HG03439 (cell line): ENCODE data around the gene CCDC83.

Experiments used
- ATAC-seq: cut with Tn5 transposase; IDR thresholded peaks from one replicate; pipeline ENCODE4 v1.9.1; 2021; ENCODE audit warnings: mild to moderate bottlenecking, moderate library complexity; ENCODE audit not compliant: unreplicated experiment

The CCDC83 gene

DNA sequence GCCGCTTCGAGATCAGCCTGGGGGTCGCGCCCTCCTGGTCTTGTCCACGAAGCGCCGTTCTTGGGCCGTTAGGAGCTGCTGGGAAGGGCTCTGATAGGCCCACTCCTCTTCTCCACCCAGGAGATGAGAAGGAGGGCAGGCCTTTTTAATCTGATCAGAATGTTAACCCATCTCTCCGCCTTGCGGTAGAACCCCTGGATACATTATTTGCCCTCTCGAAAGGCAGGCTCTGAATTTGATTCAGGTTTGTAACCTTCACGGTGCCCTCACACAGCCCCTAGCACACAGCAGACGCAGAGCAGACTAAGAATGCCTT is at the start of gene CCDC83:
TSS of gene CCDC83 (plus strand) at position 43 of the 316 bp plus-strand sequence. CDS start 9,741 bp downstream, outside the sequence.
- ATAC-seq, result no peak

DNA sequence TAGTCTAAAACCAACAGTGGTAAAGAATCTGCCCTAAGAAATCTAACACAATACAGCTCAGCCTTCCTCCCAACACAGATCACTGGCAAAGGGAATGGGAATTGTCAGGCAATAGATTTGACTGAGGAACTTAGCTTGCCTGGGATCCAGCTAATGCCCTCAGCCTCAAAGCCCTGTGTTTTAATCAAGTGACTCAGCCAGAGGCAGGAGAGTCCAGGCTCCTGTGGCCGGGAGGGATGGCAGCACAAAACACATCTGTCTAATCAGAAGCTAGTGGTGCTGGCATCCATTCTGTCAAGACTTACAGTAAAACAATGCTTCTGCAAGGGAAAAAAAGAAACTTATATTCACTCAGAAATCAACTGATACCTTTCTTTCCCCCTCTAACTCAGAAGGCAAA is 49.8 kb upstream of the CCDC83 start:
- ATAC-seq, result no peak

DNA sequence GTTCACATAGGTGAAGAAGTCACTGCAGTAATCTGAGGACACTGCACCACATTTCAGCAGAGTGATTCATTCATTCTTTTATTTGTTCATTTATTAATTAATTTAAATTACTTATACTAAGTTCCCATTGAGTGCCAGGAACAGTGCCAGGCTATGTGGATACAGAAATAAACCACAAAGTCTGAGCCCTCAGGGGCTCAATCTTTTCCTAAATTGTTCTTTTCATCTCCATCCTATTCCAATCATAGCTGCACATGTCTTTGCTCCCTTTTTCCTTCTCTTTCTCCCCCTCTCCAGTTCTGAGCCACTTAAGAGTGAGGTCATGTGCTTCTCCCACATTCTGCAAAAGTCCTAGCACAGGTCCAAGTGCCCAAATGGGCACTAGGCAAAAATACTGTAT is 49.2 kb upstream of the CCDC83 start:
- ATAC-seq, result no peak

DNA sequence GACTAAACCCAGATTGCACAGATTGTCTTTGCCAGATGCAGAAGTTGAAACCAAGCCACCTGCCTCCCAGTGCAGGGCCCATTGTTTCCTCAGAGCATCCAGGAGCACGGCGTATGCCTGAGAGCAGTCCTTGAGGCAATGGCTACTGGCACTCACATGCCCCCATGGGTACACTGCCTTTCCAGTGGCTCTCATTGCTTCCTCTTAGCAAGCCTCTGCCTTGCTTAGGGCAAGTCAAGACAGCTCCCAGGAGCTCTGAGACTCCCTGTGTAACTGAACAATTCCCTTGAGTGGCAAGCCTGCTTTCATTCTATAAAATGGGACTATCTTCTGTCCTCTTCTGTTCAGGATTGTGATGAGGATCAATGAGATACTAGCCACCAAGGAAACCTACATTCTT is 48.3 kb upstream of the CCDC83 start:
- ATAC-seq, result no peak

DNA sequence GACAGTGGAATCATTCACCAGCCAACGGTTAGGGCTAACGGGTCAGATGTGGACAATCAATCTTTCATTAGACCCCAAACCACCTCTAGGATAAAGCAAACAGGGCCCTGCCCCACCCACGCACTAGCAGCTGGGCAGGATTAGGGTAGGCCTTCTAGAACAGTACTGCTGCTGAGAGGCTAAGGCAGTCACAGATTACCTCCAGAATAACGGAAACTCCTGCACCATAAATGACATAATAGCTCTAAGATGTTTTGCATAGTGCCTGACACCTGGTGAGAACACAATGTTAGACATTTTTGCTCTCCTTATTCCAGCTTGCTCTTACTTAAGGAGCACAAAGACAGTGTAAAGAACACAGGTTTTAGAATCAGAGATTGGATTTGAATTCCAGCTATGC is 46.0 kb upstream of the CCDC83 start:
- peak; percentile 70 for ATAC-seq

DNA sequence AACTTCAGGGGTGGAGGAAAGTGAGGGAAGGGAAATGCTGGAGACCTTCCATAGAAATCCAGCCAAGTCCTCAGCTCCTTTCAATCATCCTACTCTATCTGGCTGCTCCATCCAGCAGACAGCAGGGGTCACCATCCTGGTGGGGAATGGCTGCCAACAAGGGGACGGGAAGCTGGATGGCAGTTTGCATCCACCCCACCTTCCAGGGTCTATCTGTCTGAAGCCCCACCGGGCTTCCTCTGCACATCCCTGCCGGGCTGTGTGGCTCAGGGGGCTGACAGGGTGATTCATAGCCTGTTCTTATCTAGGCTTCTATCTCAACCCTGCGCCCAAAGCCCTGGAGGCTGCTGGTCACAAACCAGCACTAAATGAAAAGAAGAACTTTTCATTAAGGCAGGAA is 45.3 kb upstream of the CCDC83 start:
- ATAC-seq, result no peak

DNA sequence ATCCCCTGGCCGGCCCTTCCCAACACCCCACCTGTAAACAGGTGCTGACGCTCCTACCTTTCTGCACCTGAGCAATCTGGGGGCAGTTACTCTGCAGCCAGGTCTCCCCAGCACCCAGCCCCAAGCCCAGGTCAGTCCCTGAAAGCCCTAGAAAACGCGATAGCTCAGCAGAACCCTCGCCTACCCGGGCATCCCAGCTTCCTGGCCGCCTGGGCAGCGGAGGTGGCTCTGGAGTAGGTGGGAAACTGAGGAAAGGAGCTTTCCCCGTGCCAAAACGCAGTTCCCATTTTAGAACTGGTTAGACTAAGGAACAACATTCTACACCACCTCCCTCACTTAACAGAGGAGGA is 44.7 kb upstream of the CCDC83 start:
- no peak for ATAC-seq

DNA sequence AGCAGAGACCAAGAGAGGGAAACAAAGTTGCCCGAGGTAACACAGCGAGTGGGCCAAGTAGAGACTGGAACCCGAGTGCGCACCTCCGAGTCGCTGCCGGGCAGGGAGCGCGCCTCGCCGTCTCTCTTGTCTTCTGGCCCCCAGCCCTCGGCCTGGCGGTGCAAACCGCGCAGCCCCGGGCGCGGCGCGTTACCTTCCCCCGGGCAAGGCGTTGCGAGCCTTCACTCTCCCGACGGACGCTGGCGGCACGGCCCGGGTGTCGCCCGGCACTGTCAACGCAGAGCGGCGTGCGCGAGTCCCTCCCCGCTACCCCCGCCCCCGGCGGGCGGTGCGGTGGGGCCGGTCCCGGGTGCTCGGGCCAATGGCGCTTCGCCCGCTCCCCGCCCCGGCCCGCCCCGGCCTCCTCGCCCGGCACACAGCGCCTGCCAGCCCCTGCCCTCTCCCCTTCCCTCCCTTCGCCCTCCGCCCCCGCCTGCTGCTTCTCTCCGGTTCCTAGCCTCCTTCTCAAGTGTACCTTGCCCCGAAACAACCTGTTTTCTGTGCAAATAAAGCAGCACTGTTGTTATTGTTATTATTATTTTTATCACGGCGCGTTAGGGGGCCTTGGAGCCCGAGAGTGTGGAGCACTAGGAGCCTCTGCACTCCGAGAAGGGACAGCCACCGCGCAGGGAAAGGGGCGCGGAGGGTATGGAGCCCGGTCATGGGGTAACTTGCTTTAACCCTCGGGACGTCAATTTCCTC is 44.1 kb upstream of the CCDC83 start, which contains the start of gene SYTL2:
TSS of gene SYTL2 (minus strand) at position 271 of the 741 bp plus-strand sequence. CDS start 53,416 bp downstream, outside the sequence.
- peak; percentile 81 for ATAC-seq

DNA sequence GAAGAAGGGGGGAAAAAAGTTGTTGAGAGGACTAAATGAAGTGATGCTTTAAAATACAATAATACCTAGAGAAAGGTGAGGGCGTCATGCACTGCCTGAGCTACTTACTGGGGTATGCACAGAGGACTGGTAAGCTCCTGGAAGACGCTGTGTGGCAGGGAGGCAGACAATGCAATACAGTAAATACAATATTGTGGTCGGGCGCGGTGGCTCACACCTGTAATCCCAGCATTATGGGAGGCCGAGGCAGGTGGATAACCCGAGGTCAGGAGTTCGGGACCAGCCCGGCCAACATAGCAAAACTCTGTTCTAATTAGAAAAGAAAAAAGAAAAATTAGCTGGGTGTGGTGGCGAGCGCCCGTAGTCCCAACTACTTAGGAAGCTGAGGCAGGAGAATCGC is 43.6 kb upstream of the CCDC83 start:
- no peak for ATAC-seq

DNA sequence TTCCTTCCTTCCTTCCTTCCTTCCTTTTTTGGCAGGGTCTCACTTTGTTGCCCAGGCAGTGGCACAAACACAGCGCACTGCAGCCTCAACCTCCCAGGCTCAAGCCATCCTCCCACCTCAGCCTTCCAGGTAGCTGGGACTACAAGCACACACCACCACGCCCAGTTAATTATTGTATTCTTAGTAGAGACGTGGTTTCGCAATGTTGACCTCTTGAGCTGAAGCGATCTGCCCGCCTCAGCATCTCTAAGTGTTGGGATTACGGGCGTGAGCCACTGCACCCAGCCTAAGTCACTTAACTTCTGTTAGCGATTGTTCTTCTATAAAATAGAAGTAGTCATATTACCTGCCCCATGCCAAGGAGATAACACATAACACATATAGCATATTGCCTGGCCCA is 41.5 kb upstream of the CCDC83 start:
- no peak for ATAC-seq

DNA sequence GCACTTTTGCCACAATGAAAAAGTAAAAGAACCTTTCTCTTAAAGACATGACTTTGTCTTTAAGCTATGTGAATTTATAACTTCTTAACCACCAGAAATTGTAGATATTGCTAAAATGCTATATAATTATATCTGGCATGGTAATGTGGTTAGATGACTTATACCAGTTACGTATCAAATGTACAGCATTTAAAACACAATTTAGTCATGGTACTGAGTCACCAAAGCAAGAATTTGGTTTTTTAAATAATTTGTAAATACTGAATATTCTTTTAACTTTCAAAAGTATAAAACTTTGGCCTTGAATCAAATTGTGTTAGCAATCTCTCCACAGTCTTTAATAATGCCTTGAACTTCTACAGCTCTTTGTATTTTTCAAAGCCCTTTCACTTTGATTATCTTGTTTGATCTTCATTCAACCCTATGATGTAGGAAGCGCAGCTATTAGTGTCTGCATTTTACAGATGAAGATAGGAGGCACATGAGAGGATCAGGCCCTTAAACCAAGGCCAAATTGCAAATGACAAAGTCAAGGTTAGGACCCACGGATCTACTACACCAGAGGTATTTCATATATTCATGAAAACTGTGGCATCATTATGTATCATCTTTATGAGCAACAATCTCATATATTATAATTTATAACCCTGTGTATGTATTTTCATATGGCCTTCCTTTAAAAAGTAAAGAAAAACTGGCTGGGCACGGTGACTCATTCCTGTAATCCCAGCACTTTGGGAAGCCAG is 39.8 kb upstream of the CCDC83 start:
- no peak for ATAC-seq

DNA sequence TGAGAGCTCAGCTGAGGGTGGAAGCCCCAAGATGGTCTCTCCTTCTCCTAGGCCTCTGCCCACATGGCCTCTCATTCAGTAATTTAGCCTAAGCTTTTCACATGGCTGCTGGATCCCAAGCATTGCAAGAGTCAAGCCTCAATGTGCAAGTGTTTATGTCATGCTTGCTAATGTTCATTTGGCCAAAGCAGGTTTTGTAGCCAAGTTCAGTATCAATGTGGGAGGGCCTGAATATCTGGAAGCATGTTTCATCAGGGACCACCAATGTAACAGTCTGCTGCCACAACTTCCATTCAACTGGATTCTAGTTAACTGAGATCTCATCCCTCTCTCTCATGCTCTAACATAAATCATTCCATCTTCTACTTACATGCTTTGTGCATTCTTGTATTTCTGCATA is 35.7 kb upstream of the CCDC83 start:
- no peak for ATAC-seq

DNA sequence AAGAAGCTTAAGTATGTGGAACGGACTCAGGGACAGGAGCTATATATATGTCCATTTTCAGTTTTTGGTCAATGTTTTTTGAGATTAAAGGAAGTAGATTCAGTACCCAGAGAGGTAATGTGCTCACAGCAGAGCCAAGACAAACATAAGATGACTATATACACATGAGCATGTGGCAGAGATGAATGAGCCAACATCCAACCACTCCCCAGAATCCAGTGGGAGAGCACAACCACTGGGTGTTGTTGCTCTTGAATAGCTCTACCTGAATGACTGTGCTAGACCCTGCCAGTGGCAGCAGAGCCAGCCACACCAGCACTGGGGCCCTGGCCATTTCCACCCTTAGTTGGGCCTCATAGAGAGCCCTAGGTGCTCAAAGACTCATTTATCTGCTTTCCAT is 33.5 kb upstream of the CCDC83 start:
- no peak for ATAC-seq

DNA sequence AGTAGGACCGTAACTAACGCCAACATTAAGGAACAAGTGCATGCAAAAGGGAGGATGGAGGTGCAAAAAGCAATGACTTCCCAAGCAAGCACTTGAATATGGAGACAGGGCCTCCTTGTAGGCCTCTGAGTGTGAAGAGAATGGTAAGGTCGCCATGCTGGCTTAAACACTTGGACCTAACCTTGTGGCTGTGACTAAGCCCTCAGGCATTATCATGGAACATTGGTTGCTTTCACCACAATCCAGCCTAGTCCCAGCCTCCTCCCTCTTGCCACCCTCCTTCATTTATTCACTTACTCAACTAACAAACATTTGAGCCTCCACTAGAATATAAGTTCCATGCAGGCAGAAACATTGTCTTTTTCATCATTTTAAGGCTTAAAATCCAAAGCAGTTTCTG is 32.4 kb upstream of the CCDC83 start:
- no peak for ATAC-seq

DNA sequence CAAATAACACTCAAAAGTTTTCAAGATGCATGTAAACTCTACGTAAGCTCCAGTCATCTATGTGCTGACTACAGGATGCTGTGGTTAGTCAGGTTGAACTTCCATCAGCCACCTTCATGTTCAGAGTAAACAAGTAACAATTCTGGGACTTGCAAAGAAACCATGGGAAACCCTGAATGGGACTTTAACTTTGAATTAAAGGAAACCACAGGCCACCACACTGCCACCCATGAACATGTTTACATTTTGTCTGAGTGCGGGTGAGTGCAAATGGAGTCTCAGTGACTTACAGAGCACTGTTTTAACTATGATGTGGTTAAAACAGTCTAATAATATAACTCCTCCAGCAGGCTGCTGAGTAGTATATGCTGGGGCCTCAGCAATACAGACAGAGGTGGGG is 31.4 kb upstream of the CCDC83 start:
- no peak for ATAC-seq

DNA sequence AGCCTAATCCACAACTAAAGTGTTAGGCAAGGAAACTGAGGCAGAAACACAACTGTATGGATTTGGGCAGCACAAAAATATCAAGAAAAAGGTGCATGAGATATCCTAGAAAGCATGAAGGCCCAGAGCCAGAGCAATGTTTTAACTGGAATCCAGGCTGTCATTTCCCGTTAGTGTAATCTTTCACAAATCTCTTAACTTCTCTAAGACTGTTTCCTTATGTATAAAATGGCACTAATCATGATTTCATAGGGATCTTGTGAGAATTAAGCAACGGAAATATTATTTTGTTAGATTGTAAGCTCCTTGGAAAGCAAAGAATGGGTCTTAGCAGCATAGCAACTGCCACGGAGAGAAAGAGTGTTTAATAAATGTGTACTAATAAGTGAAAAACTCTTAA is 29.6 kb upstream of the CCDC83 start:
- ATAC-seq, result no peak

DNA sequence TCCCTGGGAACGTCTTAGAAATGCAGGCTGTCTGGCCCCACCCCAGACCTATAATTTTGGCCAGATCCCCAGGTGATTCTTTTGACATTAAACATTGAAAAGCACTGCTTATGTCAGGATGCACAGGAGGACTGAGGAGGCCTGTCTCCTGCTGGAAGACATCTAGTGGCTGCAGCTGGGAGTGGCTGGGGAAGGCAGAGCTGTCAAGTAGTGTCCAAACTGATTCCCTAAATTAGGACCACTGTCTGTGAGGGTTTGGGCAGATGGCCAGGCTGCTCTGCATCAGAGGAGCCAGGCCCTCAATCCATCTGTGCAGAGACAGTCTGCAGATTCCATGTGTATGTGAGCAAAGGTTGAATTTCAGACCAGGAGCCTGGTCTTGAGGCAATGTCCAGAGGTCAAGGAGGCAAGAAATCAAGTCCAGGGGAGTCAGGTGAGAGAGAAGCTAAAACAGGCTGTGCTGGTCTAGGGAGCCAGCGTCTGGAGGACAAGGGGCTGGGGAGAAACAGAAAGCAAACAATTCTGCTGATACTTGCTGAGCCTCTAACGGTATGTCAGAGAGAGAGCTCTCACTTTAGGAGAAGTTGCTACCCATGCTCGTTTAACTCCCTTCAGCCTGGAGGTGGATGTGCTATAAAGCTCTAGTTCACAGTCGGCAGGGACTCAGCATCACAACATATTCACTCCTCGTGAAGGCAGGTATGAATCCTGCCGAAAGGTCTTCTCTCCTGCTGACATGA is 28.9 kb upstream of the CCDC83 start:
- ATAC-seq, result no peak

DNA sequence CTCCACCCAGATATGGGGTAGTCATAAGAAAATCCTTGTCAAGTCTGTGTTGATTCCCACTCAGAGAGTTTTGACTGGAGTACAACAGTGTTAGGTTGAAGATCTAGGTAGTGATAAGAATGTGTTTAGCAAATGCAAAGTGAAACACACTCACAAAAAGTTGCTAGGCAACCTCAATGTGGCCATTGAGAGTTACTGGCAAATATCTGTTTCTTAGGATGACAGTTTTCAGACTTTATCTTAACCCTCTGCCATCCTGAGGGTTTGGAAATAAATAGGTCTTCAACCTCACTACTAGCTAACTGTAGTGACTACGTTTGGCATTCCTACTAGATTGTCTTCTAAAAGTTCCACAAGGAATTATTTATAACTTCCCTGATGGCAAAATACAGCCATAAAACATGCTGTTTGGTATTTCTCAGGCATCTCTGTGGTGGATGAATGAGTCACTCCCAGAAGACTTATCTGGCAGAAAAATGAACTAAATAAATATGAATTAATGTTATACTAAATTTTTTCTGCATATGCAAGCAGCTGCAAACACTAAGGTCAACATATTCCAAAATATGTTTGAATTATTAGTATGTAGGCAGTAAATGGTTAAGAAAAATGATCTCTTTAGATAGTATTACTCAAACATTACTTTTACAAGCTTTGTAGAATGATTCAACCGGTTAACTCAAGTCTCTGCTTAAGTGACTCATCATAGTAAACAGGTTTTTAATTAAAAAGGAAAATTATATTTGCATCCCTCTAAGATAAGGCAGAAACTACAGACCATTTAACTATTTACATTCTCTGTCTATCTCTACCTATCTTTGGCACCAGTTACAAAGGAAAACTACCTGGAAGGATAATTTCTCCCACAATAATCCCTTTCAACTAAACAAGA is 27.2 kb upstream of the CCDC83 start:
- ATAC-seq, result no peak

DNA sequence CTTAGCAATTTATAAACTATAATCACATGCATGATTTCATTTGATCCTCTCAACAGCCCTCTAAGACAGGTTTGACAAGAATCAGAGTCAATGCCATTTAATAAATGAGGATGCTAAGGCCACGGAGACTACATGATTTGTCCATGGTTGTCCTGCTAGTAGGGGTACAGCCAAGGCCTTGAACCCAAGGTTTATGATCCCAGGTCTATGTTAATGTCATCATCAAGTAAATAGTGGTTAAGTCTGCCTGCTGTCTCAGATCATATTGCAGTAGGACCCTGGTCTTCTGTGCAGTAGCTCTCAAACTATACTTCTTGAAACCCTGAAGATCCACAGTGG is 26.6 kb upstream of the CCDC83 start:
- ATAC-seq, result no peak

DNA sequence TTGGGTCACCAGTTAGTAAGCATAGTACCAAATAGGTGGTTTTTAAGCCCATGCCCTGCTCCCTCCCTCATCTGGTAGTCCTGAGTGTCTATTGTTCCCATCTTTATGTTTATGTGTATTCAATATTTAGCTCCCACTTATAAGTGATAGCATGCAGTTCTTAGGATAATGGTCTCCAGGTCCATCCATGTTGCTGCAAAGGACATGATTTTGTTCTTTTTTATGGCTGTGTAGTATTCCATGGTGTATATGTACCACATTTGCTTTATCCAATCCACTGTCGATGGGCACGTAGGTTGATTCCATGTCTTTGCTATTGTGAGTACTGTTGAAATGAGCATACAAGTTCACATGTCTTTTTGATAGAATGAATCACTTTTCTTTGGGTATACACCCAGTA is 26.0 kb upstream of the CCDC83 start:
- no peak for ATAC-seq

DNA sequence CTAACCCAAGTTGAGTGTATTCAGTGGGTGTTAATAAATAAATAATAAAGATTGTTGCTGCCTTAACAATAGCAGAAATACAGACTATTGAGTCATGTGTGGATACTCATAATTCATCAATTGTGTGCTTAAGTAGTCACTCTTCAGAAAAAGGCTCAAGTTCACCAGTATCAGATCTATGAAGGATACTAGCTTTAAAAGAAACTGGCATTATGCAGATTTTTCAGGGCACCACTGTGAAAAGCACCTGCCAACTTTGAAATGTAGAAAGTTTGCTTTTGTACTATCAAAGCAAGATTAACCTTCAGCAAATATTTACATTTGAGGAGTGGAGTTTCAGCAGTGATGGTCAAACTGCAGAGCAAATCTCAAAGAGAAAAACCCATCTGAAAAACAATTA is 24.1 kb upstream of the CCDC83 start:
- ATAC-seq, result no peak
